ENCODE measurements around the gene TGFBR2. TPM values are rescaled to one million over a fixed set of nuclear protein-coding genes. Genes with fewer than 3 reads are reported as not detected.

TGFBR2 gene
- total RNA-seq, 1 donor from 2014 or later = 26.1 TPM

DNA sequence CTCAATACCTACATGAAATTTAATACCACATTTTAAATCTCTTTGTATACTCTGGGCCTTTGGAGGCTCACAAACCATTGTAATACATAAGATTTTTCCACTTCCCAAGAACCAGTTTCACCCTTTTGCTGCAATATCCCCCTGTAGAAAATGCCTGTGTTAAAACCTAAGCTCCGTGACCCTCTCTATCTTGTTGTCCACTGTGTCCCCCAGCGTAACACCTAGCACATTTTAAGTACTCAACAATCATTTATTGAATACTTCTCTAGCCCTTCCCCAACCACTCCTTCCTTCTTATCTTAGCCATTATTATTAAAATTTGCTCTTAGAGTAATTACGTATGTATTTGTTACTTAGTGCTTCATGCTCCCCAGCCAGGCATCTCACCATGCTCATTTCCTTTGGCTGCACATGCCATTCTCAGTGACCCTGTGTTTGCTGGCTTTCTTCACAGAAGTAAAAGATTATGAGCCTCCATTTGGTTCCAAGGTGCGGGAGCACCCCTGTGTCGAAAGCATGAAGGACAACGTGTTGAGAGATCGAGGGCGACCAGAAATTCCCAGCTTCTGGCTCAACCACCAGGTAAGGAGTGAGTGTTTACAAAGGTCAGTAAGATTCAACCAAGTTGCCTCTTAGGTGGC lies 81.6 kb downstream of the TGFBR2 start:
- Mint-ChIP-seq H3K36me3 (peaks cover 37% of the 10 kb centered on the region), H3K9me3 (no peaks in the 10 kb centered on the region), H3K4me1 (ENCODE audit: unreplicated experiment) (peaks cover 20% of the 10 kb centered on the region), H3K27ac (no peak overlapping the region), H3K4me3 (no peak overlapping the region), H3K27me3 (no peaks in the 10 kb centered on the region)
- TF ChIP-seq, protein P1, sequence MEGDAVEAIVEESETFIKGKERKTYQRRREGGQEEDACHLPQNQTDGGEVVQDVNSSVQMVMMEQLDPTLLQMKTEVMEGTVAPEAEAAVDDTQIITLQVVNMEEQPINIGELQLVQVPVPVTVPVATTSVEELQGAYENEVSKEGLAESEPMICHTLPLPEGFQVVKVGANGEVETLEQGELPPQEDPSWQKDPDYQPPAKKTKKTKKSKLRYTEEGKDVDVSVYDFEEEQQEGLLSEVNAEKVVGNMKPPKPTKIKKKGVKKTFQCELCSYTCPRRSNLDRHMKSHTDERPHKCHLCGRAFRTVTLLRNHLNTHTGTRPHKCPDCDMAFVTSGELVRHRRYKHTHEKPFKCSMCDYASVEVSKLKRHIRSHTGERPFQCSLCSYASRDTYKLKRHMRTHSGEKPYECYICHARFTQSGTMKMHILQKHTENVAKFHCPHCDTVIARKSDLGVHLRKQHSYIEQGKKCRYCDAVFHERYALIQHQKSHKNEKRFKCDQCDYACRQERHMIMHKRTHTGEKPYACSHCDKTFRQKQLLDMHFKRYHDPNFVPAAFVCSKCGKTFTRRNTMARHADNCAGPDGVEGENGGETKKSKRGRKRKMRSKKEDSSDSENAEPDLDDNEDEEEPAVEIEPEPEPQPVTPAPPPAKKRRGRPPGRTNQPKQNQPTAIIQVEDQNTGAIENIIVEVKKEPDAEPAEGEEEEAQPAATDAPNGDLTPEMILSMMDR (conservative IDR thresholded peaks at IDR 0.05) = no peak
- no peak for DNase-seq (ENCODE audit: extremely low spot score, unreplicated experiment)

DNA sequence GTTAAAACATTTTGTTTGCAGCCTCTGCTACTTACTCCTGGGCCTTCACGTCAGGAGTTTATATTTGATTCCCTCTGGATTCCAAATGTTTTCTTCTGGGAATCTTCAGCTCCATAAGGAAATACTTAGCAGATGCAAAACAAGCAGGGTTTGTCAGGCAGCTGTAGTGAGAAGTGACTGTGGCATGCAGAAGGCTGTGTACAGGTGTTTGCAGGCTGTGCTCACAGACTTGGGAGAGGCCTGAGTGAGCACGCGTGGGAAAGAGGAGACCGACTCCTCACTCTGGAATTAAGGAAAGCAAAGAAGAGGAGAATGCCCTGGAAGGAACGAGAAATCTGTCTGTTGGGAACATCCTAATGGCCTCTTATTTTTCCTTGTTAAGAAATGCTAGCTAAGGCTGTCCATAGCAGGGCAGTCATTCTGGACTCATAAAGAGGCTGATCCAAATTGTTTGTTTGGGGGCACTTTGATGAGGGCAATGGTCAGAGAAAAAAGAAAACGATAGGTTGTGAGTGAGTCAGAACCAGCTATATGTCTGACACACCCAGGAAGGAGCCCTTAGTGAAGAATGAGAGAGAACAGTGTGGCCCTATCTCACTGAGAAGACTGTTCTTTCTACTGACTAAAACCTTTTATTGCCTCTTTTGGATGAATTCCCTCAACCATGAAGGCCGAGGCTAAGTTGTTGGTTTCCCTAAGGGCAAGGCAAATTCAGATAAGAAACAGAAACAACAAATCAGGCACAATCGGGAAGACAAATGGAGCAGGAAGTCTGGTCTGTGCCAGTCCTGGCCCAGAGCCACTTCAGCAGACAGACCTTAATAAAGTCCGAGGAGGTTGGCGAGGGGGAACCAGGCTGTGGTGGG lies 82.6 kb downstream of the TGFBR2 start:
- H3K9me3 Mint-ChIP-seq = no peaks in the 10 kb centered on the region
- H3K4me1 Mint-ChIP-seq (ENCODE audit: unreplicated experiment) = peaks cover 19% of the 10 kb centered on the region
- no peaks in the 10 kb centered on the region for H3K27me3 Mint-ChIP-seq
- H3K27ac Mint-ChIP-seq = peak overlapping the region; percentile 77
- H3K36me3 Mint-ChIP-seq = peaks cover 34% of the 10 kb centered on the region
- DNase-seq (ENCODE audit: extremely low spot score, unreplicated experiment) = no peak
- TF ChIP-seq, protein P1 (conservative IDR thresholded peaks at IDR 0.05) = no peak
- peak overlapping the region; percentile 20 for H3K4me3 Mint-ChIP-seq

DNA sequence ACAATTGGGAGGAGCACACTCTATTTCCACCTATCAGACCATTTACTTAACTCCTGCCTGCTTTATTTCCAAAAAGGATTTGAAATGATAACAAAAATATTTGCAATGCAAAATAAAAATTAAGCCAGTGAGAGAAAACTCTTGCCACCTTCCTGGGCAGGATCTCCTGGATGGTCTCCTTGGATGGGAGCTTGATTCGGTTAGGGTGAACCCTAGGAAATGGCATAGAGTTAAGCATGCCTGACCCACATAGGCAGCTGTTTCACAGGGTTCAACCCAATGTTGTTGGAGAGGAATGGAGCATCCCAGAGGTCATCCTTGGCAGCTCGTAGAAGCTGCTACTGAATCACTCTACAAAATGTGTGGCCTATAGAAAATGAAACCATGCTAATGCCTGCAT lies 83.8 kb downstream of the TGFBR2 start:
- no peak for DNase-seq (ENCODE audit: extremely low spot score, unreplicated experiment)
- Mint-ChIP-seq H3K27ac (no peak overlapping the region), H3K9me3 (no peaks in the 10 kb centered on the region), H3K4me3 (no peak overlapping the region), H3K36me3 (peaks cover 34% of the 10 kb centered on the region), H3K27me3 (no peaks in the 10 kb centered on the region), H3K4me1 (ENCODE audit: unreplicated experiment) (peaks cover 18% of the 10 kb centered on the region)
- TF ChIP-seq, protein P1 (conservative IDR thresholded peaks at IDR 0.05) = no peak

DNA sequence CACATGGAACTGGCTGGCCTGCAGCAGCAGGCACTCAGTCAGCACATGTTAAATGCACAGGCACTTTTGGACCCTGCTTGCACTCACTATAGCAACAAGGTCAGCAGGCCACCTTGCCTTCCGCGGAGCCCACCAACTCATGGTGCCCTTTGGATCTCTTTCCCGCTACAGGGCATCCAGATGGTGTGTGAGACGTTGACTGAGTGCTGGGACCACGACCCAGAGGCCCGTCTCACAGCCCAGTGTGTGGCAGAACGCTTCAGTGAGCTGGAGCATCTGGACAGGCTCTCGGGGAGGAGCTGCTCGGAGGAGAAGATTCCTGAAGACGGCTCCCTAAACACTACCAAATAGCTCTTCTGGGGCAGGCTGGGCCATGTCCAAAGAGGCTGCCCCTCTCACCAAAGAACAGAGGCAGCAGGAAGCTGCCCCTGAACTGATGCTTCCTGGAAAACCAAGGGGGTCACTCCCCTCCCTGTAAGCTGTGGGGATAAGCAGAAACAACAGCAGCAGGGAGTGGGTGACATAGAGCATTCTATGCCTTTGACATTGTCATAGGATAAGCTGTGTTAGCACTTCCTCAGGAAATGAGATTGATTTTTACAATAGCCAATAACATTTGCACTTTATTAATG lies 85.0 kb downstream of the TGFBR2 start:
- Mint-ChIP-seq H3K36me3 (peaks cover 33% of the 10 kb centered on the region), H3K27ac (no peak overlapping the region)

DNA sequence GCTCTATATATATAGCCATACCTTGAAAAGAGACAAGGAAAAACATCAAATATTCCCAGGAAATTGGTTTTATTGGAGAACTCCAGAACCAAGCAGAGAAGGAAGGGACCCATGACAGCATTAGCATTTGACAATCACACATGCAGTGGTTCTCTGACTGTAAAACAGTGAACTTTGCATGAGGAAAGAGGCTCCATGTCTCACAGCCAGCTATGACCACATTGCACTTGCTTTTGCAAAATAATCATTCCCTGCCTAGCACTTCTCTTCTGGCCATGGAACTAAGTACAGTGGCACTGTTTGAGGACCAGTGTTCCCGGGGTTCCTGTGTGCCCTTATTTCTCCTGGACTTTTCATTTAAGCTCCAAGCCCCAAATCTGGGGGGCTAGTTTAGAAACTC lies 85.5 kb downstream of the TGFBR2 start:
- Mint-ChIP-seq H3K27me3 (no peaks in the 10 kb centered on the region), H3K36me3 (peaks cover 33% of the 10 kb centered on the region), H3K9me3 (no peaks in the 10 kb centered on the region), H3K4me1 (ENCODE audit: unreplicated experiment) (peaks cover 18% of the 10 kb centered on the region), H3K4me3 (no peak overlapping the region), H3K27ac (no peak overlapping the region)
- TF ChIP-seq, protein P1 (conservative IDR thresholded peaks at IDR 0.05) = no peak
- no peak for DNase-seq (ENCODE audit: extremely low spot score, unreplicated experiment)

More for the DNA sequence above, 85.0 kb downstream of the TGFBR2 start:
- Mint-ChIP-seq H3K4me1 (ENCODE audit: unreplicated experiment) (peaks cover 18% of the 10 kb centered on the region), H3K9me3 (no peaks in the 10 kb centered on the region), H3K27me3 (no peaks in the 10 kb centered on the region), H3K4me3 (no peak overlapping the region)
- DNase-seq (ENCODE audit: extremely low spot score, unreplicated experiment) = no peak
- TF ChIP-seq, protein P1 (conservative IDR thresholded peaks at IDR 0.05) = no peak
